Small intestine (tissue), 7 donors: ENCODE measurements around the gene RFT1. TPM values are rescaled to one million over a fixed set of nuclear protein-coding genes. Genes with fewer than 3 reads are reported as not detected.
A peak's percentile ranks its signal among the peaks of the same experiment; 100 is the strongest.

Experiments used
- DNase-seq, 2 donors: peaks; one replicate each; pipeline versions ENCODE4 v3.0.0 to v3.0.0-alpha.2; 2013
- FAIRE-seq: peaks from 2 replicates; lab custom pipeline; 2012; peaks lifted over from hg19 to GRCh38; lab: Jason Lieb, UNC
- H3K27ac ChIP-seq, 3 donors: one replicate each; pipeline ENCODE4 v1.5.1; 2013; ENCODE audit warnings: low read length in 2 of 3, mild to moderate bottlenecking in 2 of 3, control low read depth in 1 of 3, inconsistent platforms in 1 of 3, low read depth in 1 of 3, moderate library complexity in 1 of 3
- H3K27me3 ChIP-seq, 3 donors: one replicate each; pipeline ENCODE4 v1.6.1; 2013; ENCODE audit warnings: low read length in 3 of 3, inconsistent platforms in 1 of 3; ENCODE audit not compliant: control insufficient read depth in 3 of 3, insufficient read depth in 3 of 3
- H3K36me3 ChIP-seq, 3 donors: one replicate each; pipeline ENCODE4 v1.6.1; 2013; ENCODE audit warnings: low read length in 3 of 3, inconsistent platforms in 1 of 3, low read depth in 1 of 3, mild to moderate bottlenecking in 1 of 3, moderate library complexity in 1 of 3; ENCODE audit not compliant: control insufficient read depth in 3 of 3, insufficient read depth in 2 of 3
- H3K4me1 ChIP-seq, 3 donors: one replicate each; pipeline ENCODE4 v1.6.1; 2013; ENCODE audit warnings: low read length in 2 of 3, inconsistent platforms in 1 of 3, low read depth in 1 of 3, mild to moderate bottlenecking in 1 of 3, moderate library complexity in 1 of 3; ENCODE audit not compliant: control insufficient read depth in 3 of 3, insufficient read depth in 2 of 3
- H3K4me3 ChIP-seq, 3 donors: one replicate each; pipeline ENCODE4 v1.5.1; 2013; ENCODE audit warnings: low read length in 3 of 3, control low read depth in 1 of 3, inconsistent platforms in 1 of 3, low read depth in 1 of 3, mild to moderate bottlenecking in 1 of 3, moderate library complexity in 1 of 3
- H3K9me3 ChIP-seq, 2 donors: one replicate each; pipeline ENCODE4 v1.6.1; 2013; ENCODE audit warnings: low read depth in 1 of 2, low read length in 1 of 2; ENCODE audit not compliant: control insufficient read depth in 2 of 2, insufficient read depth in 1 of 2
- WGBS, 3 donors: extraction: QIAGEN DNeasy Blood & Tissue Kit; methylation state at CpG; one replicate each; pipeline ENCODE4 v1.1.7; 2013; 5-methylcytosine and 5-hydroxymethylcytosine counted together
- polyA plus RNA-seq, 4 donors: library from polyadenylated mRNA; stranded (reverse) in 3 of 4; unstranded in 1 of 4; fragments of 200-250 nt in 3 of 4; fragments of 120-200 nt in 1 of 4; gene quantifications; one replicate each; pipeline versions ENCODE4 v1.2.1 to v1.2.3, GENCODE V29; 2013
- donor health status: healthy with polysubstance abuse.
- donor health status: control.
- donor health status: control.
- donor health status: Bipolar disorder and iron deficiency.
- donor health status: healthy.

Gene RFT1
- polyA plus RNA-seq, 4 donors, result 1.3 to 21.4 (median 9.6) TPM

DNA sequence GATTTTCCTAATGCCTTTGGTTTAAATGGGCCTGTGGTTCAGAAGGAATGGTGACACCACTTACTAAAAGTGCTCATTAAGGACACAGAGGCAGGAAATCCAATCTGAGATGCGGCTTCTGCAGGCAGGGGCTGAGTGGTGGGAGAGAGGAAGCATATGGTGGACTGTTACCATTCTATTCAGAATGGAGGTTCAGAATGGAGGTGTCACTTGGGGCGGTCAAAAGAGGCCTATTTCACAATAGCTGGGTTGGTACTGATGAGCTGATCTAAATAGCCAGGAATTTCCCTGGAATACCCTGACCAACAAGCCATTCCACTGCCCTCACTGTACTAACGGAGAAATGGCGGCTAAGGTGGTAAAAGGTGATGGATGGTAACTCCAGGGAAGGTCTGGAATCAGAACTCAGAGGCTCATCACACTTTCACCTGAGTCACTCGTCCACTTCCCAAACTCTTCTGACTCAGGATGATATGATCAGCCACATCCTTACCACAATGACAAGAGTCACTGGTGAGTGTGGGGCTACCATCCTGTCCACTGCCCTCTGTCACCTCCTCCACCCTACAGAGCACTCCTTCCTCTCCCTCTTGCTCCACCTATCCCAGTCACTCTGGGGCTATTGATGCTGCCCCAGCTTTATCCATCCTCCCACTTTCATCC, 15.7 kb downstream of the RFT1 start:
- Histone ChIP-seq H3K27me3 (no peaks in the 10 kb centered on the region), H3K4me1 (peaks cover 0 to 4% (median 0%) of the 10 kb centered on the region in 3 donors), H3K9me3 (no peaks in the 10 kb centered on the region), H3K36me3 (peaks cover 2 to 72% (median 15%) of the 10 kb centered on the region in 3 donors), H3K4me3 (no peak overlapping the region), H3K27ac (no peak overlapping the region)
- DNase-seq, result no peak
- FAIRE-seq, result no peak
- WGBS, 3 donors, result 90 to 92% (median 91%) methylated on average over 5 of the region's 5 CpGs

DNA sequence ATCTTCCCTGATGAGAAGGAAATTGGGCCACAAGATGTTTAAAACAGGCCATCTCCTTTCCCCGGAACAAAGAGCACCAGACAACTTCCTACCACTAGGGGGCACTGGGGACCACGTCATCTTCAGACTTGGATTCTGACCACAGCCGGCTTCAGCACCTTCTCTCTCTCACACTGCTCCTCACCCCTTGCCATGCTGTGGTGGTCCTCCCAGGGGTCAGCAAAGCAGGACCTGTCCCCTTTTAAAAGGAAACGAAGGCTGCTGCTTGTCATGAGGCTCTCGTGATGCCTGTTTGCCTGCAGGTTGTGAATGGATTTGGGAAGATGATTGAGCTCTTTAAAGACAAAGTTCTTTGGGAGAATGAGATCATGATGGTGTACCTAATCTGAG, 16.2 kb downstream of the RFT1 start:
- H3K27me3 ChIP-seq, result no peaks in the 10 kb centered on the region
- H3K27ac ChIP-seq, result peak overlapping the region in 1 of 3 donors; percentile 10
- H3K36me3 ChIP-seq, result peaks cover 2 to 71% (median 12%) of the 10 kb centered on the region in 3 donors
- WGBS, 3 donors, result 8 to 12% (median 11%) methylated on average over 5 of the region's 5 CpGs
- H3K4me1 ChIP-seq, result peaks cover 0 to 4% (median 0%) of the 10 kb centered on the region in 3 donors
- H3K9me3 ChIP-seq, result no peaks in the 10 kb centered on the region
- no peak for FAIRE-seq
- H3K4me3 ChIP-seq, result no peak overlapping the region
- DNase-seq, result peak; percentile 82 to 87

DNA sequence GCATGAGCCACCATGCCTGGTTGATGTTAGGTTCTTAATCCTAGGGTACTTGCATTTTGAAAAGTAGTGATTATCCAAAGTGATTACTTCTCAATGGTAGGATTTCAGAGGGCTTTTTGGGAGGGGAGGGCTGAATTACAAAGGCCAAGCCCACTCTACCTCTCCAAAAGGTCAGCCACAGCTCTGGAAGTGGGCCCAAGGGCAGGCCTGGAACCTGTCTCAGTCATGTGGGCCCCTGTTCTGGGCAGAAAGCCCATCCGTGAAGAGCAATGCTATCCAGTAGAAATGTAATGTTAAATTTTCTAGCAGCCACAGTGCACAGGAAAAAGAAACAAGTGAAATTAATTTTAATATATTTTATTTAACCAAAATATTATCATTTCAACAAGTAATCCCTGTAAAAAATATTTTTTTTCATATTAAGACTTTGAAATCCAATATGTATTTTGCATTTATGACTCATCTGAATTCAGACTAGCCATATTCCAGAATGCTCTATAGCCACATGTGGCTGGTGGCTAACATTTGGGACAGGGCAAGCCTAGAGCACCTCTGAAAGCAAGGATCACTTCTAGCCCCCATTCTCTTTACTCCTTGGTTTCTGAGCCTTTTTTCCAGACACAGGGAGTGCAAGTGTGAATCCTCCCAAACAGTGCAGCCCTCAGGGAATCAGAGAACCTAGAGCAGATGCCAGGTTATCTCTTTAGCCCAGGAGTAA, 16.8 kb downstream of the RFT1 start:
- Histone ChIP-seq H3K36me3 (peaks cover 2 to 71% (median 12%) of the 10 kb centered on the region in 3 donors), H3K4me3 (no peak overlapping the region), H3K27me3 (no peaks in the 10 kb centered on the region), H3K27ac (peak overlapping the region in 1 of 3 donors; percentile 10), H3K9me3 (no peaks in the 10 kb centered on the region), H3K4me1 (peaks cover 0 to 4% (median 0%) of the 10 kb centered on the region in 3 donors)
- no peak for DNase-seq
- FAIRE-seq, result no peak
- WGBS, 3 donors, result 86 to 94% (median 89%) methylated on average over 1 of the region's 1 CpG

DNA sequence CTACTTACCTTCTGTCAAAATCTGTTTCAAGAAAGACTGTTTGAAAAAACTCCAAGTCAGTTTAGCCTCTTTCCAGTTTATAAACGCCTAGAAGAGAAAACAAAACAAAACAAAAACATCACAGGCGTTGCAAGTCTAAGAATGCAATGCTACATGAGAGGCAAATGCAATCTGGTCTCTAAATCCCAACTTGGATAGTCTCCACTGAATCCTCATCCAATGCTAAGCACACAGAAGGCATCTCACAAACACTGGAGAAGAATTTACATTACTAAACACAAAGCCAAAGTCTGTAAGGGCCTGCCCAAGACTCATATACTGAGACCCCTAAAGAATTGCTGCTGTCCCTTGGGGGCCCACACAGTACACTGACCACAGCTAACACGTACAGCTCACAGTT, 18.4 kb downstream of the RFT1 start:
- Histone ChIP-seq H3K9me3 (no peaks in the 10 kb centered on the region), H3K27me3 (no peaks in the 10 kb centered on the region), H3K4me3 (no peak overlapping the region), H3K36me3 (peaks cover 2 to 70% (median 8%) of the 10 kb centered on the region in 3 donors), H3K27ac (peak overlapping the region in 1 of 3 donors; percentile 38), H3K4me1 (peaks cover 0 to 4% (median 0%) of the 10 kb centered on the region in 3 donors)
- no peak for DNase-seq
- FAIRE-seq, result no peak
- 68 to 89% (median 86%) methylated on average over 3 of the region's 3 CpGs for WGBS, 3 donors

DNA sequence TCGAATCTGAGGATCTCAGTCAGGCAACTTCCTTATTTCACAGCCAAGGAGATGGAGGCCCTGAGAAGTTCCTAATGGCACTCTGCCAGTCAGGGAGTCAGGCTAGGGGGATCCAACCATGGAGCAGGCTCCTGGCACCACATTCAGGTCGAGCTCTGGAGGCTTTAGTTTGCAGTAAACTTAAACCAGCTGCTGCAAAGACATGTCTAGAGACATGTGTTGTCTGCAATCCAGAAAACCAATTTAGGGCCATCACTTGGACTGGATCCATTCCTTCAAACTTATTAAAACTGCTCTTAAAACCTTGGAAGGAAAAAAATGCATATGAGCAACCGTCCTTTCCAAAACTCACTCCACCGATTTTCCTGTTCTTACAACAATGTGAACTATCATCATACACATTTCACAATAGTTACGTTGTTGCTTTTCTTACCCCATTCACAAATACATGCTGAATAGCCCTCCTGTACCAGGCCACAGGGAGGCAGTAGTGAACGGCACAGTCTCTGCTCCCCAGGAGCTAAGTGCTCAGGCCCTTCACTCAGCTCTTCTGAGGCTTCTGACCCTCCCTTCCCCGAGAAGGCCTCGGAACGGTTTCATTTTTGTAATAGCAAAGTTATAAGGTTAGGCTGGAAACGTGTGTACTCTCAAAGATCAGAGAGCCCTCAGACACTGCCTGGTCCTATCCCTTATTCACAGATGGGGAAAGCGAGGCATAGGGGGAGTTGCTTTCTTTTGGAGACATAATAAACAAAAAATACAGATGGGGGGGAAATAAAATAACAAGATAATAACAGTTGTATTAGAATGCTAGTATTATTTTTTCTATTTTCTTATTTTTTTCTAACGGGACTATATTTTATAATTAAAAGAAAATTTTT, 20.1 kb downstream of the RFT1 start:
- H3K27me3 ChIP-seq, result no peaks in the 10 kb centered on the region
- WGBS, 3 donors, result 43 to 59% (median 58%) methylated on average over 12 of the region's 12 CpGs
- peak; percentile 57 to 70 for DNase-seq
- FAIRE-seq, result no peak
- no peak overlapping the region for H3K4me3 ChIP-seq
- H3K27ac ChIP-seq, result peak overlapping the region in 2 of 3 donors; percentile 27 to 52
- no peaks in the 10 kb centered on the region for H3K9me3 ChIP-seq
- H3K4me1 ChIP-seq, result peaks cover 0 to 4% (median 0%) of the 10 kb centered on the region in 3 donors
- peaks cover 2 to 67% (median 4%) of the 10 kb centered on the region in 3 donors for H3K36me3 ChIP-seq

DNA sequence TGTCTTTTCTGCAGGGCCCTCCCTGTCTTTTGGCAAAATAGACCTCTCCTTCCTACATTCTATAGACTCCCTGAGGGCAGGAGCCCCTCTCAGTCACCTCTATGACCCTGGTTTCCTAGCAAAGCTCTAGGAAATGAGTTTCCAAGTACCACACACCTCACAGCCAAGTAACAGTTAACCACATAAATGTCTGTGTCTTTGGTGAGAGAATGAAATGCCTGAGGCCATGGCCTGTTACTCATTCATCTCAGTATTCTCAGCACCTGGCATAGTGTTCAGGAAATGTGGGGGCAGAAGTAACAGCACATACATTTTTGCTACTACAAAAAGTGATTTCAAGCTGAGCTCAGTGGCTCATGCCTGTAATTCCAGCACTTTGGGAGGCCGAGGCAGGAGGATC, 21.0 kb downstream of the RFT1 start:
- H3K27ac ChIP-seq, result peak overlapping the region in 1 of 3 donors; percentile 52
- H3K27me3 ChIP-seq, result no peaks in the 10 kb centered on the region

DNA sequence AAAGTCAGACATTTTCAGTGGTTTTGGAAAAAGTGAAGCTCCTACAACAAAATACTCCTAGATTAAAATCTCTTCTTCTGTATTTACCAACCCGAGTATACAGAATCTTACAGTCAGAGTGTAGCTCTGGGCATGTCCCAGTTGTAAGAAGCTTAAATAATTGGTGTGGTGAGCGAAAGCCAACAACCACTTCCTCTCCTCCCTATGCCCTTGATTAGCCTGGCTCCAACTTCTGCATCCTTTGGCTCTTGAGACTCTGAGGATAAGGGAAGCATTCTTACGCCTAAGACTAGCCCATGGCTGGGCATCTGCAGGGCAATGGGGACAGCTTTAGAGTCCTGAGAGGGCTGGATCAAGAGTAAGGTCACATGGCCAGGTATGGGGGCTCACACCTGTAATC, 25.5 kb downstream of the RFT1 start:
- no peak for FAIRE-seq
- Histone ChIP-seq H3K4me1 (peaks cover 0 to 3% (median 0%) of the 10 kb centered on the region in 3 donors), H3K4me3 (no peak overlapping the region), H3K27me3 (no peaks in the 10 kb centered on the region), H3K36me3 (peaks cover 6 to 64% (median 11%) of the 10 kb centered on the region in 3 donors), H3K9me3 (no peaks in the 10 kb centered on the region), H3K27ac (no peak overlapping the region)
- 52 to 63% (median 56%) methylated on average over 3 of the region's 3 CpGs for WGBS, 3 donors
- DNase-seq, result no peak

More for the DNA sequence above, 21.0 kb downstream of the RFT1 start:
- WGBS, 3 donors, result 77 to 88% (median 86%) methylated on average over 1 of the region's 1 CpG
- Histone ChIP-seq H3K36me3 (peaks cover 2 to 66% (median 4%) of the 10 kb centered on the region in 3 donors), H3K9me3 (no peaks in the 10 kb centered on the region), H3K4me3 (no peak overlapping the region), H3K4me1 (peaks cover 0 to 4% (median 0%) of the 10 kb centered on the region in 3 donors)
- FAIRE-seq (no peak), DNase-seq (no peak)
